ENCODE results near the gene CGB8. TPM values are rescaled to one million over a fixed set of nuclear protein-coding genes. Genes with fewer than 3 reads are reported as not detected.
"Not testable (repeated sequence)": the region's sequence is repeated elsewhere in the genome, so short reads cannot be mapped to it uniquely, and the experiment has no call there.

Gene CGB8
- total RNA-seq, 1 donor from 2014 or later: not detected

DNA sequence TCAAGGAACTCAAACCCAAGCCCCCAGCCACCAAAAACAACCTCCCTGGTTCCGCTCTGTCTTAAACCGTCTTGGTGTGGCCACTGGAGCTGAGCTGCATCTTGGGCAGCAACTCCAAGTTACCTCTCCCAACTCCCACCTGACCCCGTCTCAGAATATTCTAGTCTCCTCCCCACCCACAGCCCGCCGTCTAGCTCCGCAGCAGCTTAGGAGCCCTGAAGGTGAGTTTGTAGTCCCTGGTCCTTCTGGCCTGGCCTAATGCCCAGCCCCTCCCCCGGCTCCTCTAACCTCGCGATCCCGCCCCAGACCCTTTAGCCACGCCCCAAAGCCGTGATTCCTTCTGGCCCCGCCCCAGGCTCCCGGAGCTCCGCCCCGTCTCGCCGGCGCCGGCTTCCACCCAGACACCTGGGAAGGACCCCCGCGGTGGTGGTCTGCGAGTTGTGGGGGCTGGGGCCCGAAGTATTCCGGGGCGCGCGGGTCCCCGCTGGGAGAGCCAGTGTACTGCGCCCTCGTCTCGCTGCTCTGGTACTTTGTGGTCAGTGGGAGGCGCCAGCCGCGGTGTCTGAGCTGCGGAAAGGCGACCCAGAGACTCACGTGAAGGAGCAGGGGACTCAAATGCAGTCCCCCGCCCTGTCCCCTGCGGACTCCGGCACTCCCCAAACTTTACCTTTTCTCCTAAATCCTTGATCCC, 29.5 kb downstream of the CGB8 start:
- H3K4me3 Mint-ChIP-seq (ENCODE audit: unreplicated experiment): peak overlapping the region; percentile 61
- H3K27me3 Mint-ChIP-seq (ENCODE audit: unreplicated experiment): peaks cover 11% of the 10 kb centered on the region
- peak; percentile 52 for DNase-seq
- H3K9me3 Mint-ChIP-seq (ENCODE audit: unreplicated experiment): no peaks in the 10 kb centered on the region
- TF ChIP-seq, protein P1, sequence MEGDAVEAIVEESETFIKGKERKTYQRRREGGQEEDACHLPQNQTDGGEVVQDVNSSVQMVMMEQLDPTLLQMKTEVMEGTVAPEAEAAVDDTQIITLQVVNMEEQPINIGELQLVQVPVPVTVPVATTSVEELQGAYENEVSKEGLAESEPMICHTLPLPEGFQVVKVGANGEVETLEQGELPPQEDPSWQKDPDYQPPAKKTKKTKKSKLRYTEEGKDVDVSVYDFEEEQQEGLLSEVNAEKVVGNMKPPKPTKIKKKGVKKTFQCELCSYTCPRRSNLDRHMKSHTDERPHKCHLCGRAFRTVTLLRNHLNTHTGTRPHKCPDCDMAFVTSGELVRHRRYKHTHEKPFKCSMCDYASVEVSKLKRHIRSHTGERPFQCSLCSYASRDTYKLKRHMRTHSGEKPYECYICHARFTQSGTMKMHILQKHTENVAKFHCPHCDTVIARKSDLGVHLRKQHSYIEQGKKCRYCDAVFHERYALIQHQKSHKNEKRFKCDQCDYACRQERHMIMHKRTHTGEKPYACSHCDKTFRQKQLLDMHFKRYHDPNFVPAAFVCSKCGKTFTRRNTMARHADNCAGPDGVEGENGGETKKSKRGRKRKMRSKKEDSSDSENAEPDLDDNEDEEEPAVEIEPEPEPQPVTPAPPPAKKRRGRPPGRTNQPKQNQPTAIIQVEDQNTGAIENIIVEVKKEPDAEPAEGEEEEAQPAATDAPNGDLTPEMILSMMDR (IDR thresholded peaks at IDR 0.05; ENCODE audit: partially characterized antibody, unreplicated experiment): no peak
- no peaks in the 10 kb centered on the region for H3K4me1 Mint-ChIP-seq (ENCODE audit: low read depth, unreplicated experiment)
- H3K27ac Mint-ChIP-seq (ENCODE audit: unreplicated experiment): no peak overlapping the region
- H3K36me3 Mint-ChIP-seq (ENCODE audit: unreplicated experiment): no peaks in the 10 kb centered on the region

DNA sequence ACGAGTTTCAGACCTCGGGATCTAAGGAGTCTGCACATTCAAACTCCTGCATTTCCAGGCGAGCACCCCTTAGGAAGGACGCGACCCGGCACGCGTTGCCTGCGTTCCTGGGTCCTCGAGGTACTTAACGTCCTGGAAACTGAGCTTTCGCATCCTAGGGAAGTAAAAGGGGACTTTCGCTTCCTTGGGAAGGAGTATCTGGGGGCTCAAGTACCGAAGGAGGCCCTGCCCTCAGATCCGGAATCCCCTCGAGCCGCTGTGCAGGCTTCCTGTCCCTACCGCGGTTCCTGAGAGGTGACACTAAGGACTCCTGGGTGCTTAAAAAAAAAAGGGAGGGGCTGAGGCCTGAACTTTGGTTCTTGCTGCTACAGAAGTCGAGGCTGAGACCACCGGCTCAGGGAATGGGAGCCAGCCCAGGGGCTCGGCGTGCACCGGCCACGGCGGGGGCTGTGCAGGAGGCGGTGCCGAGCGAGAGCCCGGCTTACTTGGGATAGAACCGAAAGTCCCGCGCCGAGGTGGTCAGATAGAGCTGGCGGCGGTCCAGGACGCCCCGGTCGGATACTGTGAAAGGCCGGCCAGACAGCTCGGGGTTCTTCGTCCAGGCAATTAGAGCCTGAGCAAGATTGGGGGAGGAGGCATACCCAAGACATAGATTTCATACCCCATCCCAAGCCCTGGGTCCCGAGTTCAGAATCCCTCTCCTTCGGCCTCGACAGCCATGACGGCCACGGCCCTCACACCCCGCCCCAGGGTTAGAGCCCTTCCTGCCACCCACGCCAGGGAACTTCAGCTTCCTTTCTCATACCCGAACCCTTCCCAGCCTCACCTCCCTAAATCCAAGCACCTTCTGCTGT, 30.3 kb downstream of the CGB8 start:
- not testable (repeated sequence) for DNase-seq

DNA sequence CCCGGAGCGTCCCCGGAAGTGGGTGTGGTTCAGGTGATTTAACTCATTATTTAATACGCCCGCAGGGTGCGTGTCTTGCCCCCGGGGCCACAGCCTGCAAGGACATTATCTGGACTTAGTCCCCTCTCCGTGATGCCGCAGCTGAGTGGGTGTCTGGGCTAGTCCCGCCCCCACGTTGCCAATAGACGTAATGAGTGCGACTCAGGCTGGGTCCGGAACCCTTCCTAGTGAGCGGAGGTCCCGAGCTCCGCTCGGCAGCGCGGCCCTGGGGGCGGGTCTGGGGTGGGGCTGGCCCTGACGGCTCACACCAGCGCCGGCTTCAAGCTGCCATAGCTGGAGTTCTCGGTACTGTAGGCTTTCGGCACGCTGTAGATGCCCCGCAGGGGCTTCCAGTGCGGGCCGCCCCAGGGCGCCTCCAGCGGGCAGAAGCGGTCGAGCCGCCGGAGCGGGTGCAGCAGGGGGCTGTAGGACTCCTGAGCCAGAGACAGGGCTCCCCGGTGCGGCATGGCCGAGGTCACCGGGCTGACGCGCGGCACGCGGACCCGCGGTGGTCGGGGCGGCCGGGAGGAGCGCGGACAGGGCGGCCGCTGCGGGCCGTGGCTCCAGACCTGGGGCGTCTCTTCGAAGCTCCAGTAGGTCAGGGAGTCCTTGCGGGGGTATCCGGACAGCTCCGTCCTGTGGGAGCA, 31.1 kb downstream of the CGB8 start:
- H3K4me1 Mint-ChIP-seq (ENCODE audit: low read depth, unreplicated experiment): peaks cover 3% of the 10 kb centered on the region
- H3K9me3 Mint-ChIP-seq (ENCODE audit: unreplicated experiment): no peaks in the 10 kb centered on the region
- H3K36me3 Mint-ChIP-seq (ENCODE audit: unreplicated experiment): no peaks in the 10 kb centered on the region
- no peak overlapping the region for H3K27ac Mint-ChIP-seq (ENCODE audit: unreplicated experiment)
- H3K4me3 Mint-ChIP-seq (ENCODE audit: unreplicated experiment): no peak overlapping the region
- peak; percentile 76 for DNase-seq
- H3K27me3 Mint-ChIP-seq (ENCODE audit: unreplicated experiment): peaks cover 11% of the 10 kb centered on the region
- TF ChIP-seq, protein P1 (IDR thresholded peaks at IDR 0.05; ENCODE audit: partially characterized antibody, unreplicated experiment): peak; percentile 50

More for the DNA sequence above, 30.3 kb downstream of the CGB8 start:
- Mint-ChIP-seq H3K27me3 (ENCODE audit: unreplicated experiment) (peaks cover 11% of the 10 kb centered on the region), H3K4me3 (ENCODE audit: unreplicated experiment) (peak overlapping the region; percentile 61)
- H3K27ac Mint-ChIP-seq (ENCODE audit: unreplicated experiment); H3K4me1 Mint-ChIP-seq (ENCODE audit: low read depth, unreplicated experiment); H3K36me3 Mint-ChIP-seq (ENCODE audit: unreplicated experiment); H3K9me3 Mint-ChIP-seq (ENCODE audit: unreplicated experiment): not testable (repeated sequence)

DNA sequence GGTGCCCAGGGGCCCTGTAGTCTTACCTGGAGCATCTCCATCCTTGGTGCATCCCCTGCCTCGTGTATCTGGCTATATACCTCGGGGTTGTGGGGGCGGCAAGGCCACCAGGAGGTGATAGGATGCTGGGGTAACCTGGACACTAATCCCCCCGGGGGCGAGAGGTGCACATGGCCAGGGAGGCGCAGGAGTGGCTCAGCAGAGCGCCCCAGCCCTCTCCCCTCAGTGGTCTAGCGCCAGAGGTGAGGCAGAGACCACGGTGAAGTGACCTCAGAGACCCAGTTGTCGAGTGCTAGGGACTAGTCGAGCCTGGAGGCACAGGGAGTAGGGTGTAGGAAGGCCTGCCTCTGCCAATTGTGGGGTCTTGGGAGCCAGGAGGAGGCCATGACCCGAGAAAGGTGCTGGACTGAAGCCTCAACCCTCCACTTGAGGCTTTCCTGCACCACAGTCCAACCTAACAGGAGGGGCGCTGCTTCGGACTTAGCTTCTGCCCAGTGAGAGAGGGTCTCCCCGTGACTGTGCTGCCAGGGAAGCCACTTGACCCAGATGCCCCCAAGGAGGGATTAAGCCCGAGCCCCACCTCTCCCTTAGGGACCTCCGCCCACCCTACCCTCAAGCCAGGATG, 31.8 kb downstream of the CGB8 start, which contains the start of gene LHB:
Gene LHB (minus strand): TSS at position 51 of the 625 bp plus-strand sequence. CDS start 10 bp downstream, at position 41.
- TF ChIP-seq, protein P1 (IDR thresholded peaks at IDR 0.05; ENCODE audit: partially characterized antibody, unreplicated experiment): no peak
- Mint-ChIP-seq H3K4me3 (ENCODE audit: unreplicated experiment) (no peak within 1 kb of the TSS), H3K9me3 (ENCODE audit: unreplicated experiment) (no peaks in the 10 kb centered on the region), H3K27ac (ENCODE audit: unreplicated experiment) (no peak within 1 kb of the TSS), H3K27me3 (ENCODE audit: unreplicated experiment) (peaks cover 15% of the 10 kb centered on the region), H3K4me1 (ENCODE audit: low read depth, unreplicated experiment) (peaks cover 3% of the 10 kb centered on the region), H3K36me3 (ENCODE audit: unreplicated experiment) (no peaks in the 10 kb centered on the region)
- no peak for DNase-seq

Data from glutamatergic neuron (in vitro differentiated cells).